SH-SY5Y (cell line): Measurements from ENCODE around the gene ABHD1.

Source experiments
- GATA2 ChIP-seq: IDR thresholded peaks from 2 replicates; pipeline ENCODE4 v1.6.1; 2011; ENCODE audit warnings: mild to moderate bottlenecking, low read depth, low read length
- GATA3 ChIP-seq: IDR thresholded peaks from 2 replicates; pipeline ENCODE4 v1.6.1; 2011; ENCODE audit warnings: low read depth, mild to moderate bottlenecking, low read length, moderate library complexity

- TF ChIP-seq GATA3 (no peak), GATA2 (no peak)
Measured at GRCh38 chr2:27080603-27080936, 43.0 kb upstream of the ABHD1 start.
